ENCODE measurements around the gene NUDT22. TPM values are rescaled to one million over a fixed set of nuclear protein-coding genes. Genes with fewer than 3 reads are reported as not detected.
"Not testable (repeated sequence)": the region's sequence is repeated elsewhere in the genome, so short reads cannot be mapped to it uniquely, and the experiment has no call there.

The NUDT22 gene
- total RNA-seq, 1 experiment from 2014 or later = 31.9 TPM

GRCh38 chr11:64244966-64245365 lies 18.9 kb downstream of the NUDT22 start:
- TF ChIP-seq, protein P1, sequence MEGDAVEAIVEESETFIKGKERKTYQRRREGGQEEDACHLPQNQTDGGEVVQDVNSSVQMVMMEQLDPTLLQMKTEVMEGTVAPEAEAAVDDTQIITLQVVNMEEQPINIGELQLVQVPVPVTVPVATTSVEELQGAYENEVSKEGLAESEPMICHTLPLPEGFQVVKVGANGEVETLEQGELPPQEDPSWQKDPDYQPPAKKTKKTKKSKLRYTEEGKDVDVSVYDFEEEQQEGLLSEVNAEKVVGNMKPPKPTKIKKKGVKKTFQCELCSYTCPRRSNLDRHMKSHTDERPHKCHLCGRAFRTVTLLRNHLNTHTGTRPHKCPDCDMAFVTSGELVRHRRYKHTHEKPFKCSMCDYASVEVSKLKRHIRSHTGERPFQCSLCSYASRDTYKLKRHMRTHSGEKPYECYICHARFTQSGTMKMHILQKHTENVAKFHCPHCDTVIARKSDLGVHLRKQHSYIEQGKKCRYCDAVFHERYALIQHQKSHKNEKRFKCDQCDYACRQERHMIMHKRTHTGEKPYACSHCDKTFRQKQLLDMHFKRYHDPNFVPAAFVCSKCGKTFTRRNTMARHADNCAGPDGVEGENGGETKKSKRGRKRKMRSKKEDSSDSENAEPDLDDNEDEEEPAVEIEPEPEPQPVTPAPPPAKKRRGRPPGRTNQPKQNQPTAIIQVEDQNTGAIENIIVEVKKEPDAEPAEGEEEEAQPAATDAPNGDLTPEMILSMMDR (IDR thresholded peaks at IDR 0.05; ENCODE audit: insufficient read depth in 1 of 2, low read depth in 1 of 2, low read length in 1 of 2, severe bottlenecking in 1 of 2, unreplicated experiment in 1 of 2) = no peak
- DNase-seq = no peak
- H3K4me1 Mint-ChIP-seq (ENCODE audit: low read depth, unreplicated experiment) = peaks cover 26% of the 10 kb centered on the region
- peak overlapping the region; percentile 90 for H3K27ac Mint-ChIP-seq (ENCODE audit: unreplicated experiment)
- H3K36me3 Mint-ChIP-seq (ENCODE audit: insufficient read depth, unreplicated experiment) = peaks cover 68% of the 10 kb centered on the region
- H3K4me3 Mint-ChIP-seq (ENCODE audit: unreplicated experiment) = peak overlapping the region; percentile 97
- Histone ChIP-seq H3K36me3 (ENCODE audit: control insufficient read depth, insufficient read depth, low read length) (0 out of 2 replicates have a peak, but pooled peaks cover 3% of the 10 kb centered on the region), H3K4me1 (peaks cover 27% of the 10 kb centered on the region), H3K9me3 (no peaks in the 10 kb centered on the region), H3K27me3 (replicated peaks; ENCODE audit: control insufficient read depth, insufficient read depth, low read length) (no peaks in the 10 kb centered on the region), H3K4me3 (ENCODE audit: low read depth, low read length) (peak overlapping the region; percentile 90)
- intact Hi-C loops (cut with micrococcal nuclease; ENCODE audit: unreplicated experiment) = no loop called here
- no peaks in the 10 kb centered on the region for H3K27me3 Mint-ChIP-seq (ENCODE audit: insufficient read depth, unreplicated experiment)
- H3K9me3 Mint-ChIP-seq (ENCODE audit: unreplicated experiment) = no peaks in the 10 kb centered on the region
- POLR2A ChIA-PET = interaction anchor here (1.1 kb wide), 1 partner anchor 15 kb away, joined by 4 read pairs; the partner anchor contains the start of gene DNAJC4
- BruUV-seq (replicated peaks) = no TSS peak
- CTCF ChIA-PET = interaction anchor here (0.5 to 1.1 kb wide), 7 partner anchors 12 to 1030 kb away, joined by 3 to 8 read pairs (median 5); no protein-coding TSS in a partner anchor

DNA sequence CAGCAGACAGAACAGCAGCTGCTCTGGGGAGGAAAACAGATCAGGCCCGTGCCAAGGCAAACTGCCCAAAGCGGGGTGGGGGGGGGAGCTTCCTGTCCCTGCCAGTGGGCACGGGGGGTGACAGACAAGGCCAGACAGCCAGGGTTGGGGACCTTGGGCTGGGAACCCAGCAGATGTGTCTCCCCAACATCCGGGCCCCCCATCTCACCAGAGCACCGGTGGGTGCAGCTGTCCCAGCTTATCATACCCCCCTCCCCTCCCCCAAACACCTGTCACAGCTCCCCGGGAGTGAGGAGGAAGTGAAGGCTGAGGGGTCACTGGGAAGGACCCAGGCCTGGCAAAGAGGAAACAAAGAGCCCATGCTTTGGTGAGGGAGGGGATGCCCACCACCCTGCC lies 19.3 kb downstream of the NUDT22 start:
- no peak for DNase-seq
- CTCF ChIA-PET = interaction anchor here (0.5 to 1.5 kb wide), 8 partner anchors 12 to 1030 kb away, joined by 3 to 8 read pairs (median 5); no protein-coding TSS in a partner anchor
- H3K4me3 Mint-ChIP-seq (ENCODE audit: unreplicated experiment) = peak overlapping the region; percentile 97
- H3K36me3 Mint-ChIP-seq (ENCODE audit: insufficient read depth, unreplicated experiment) = peaks cover 64% of the 10 kb centered on the region
- TF ChIP-seq, protein P1 (IDR thresholded peaks at IDR 0.05; ENCODE audit: insufficient read depth in 1 of 2, low read depth in 1 of 2, low read length in 1 of 2, severe bottlenecking in 1 of 2, unreplicated experiment in 1 of 2) = no peak
- no peaks in the 10 kb centered on the region for H3K27me3 Mint-ChIP-seq (ENCODE audit: insufficient read depth, unreplicated experiment)
- POLR2A ChIA-PET = interaction anchor here (0.5 to 1.1 kb wide), 2 partner anchors 15 to 612 kb away, joined by 3 to 4 read pairs; partner anchors contain the start of gene DNAJC4
- H3K4me1 Mint-ChIP-seq (ENCODE audit: low read depth, unreplicated experiment) = peaks cover 21% of the 10 kb centered on the region
- no peaks in the 10 kb centered on the region for H3K9me3 Mint-ChIP-seq (ENCODE audit: unreplicated experiment)
- Histone ChIP-seq H3K4me3 (ENCODE audit: low read depth, low read length) (peak overlapping the region; percentile 90), H3K4me1 (peaks cover 28% of the 10 kb centered on the region), H3K27me3 (replicated peaks; ENCODE audit: control insufficient read depth, insufficient read depth, low read length) (no peaks in the 10 kb centered on the region), H3K36me3 (ENCODE audit: control insufficient read depth, insufficient read depth, low read length) (0 out of 2 replicates have a peak, but pooled peaks cover 3% of the 10 kb centered on the region), H3K9me3 (no peaks in the 10 kb centered on the region)
- intact Hi-C loops (cut with micrococcal nuclease; ENCODE audit: unreplicated experiment) = no loop called here
- no TSS peak for BruUV-seq (replicated peaks)
- peak overlapping the region; percentile 90 for H3K27ac Mint-ChIP-seq (ENCODE audit: unreplicated experiment)

GRCh38 chr11:64245797-64246620 lies 19.9 kb downstream of the NUDT22 start:
- Histone ChIP-seq H3K9me3 (no peaks in the 10 kb centered on the region), H3K4me3 (ENCODE audit: low read depth, low read length) (peak overlapping the region; percentile 90), H3K4me1 (peaks cover 32% of the 10 kb centered on the region), H3K27me3 (replicated peaks; ENCODE audit: control insufficient read depth, insufficient read depth, low read length) (no peaks in the 10 kb centered on the region), H3K36me3 (ENCODE audit: control insufficient read depth, insufficient read depth, low read length) (0 out of 2 replicates have a peak, but pooled peaks cover 3% of the 10 kb centered on the region)
- peak overlapping the region; percentile 90 for H3K27ac Mint-ChIP-seq (ENCODE audit: unreplicated experiment)
- peaks cover 20% of the 10 kb centered on the region for H3K4me1 Mint-ChIP-seq (ENCODE audit: low read depth, unreplicated experiment)
- DNase-seq = peak; percentile 72 to 85
- ChIA-PET POLR2A (interaction anchor here (0.5 to 2.0 kb wide), 6 partner anchors 16 to 611 kb away, joined by 3 to 22 read pairs (median 4); partner anchors contain the start of genes DNAJC4, PRDX5, STIP1 and TRMT112), CTCF (interaction anchor here (0.5 to 1.5 kb wide), 8 partner anchors 8 to 1029 kb away, joined by 3 to 6 read pairs (median 4); partner anchors contain the start of gene NAA40)
- no TSS peak for BruUV-seq (replicated peaks)
- peaks cover 57% of the 10 kb centered on the region for H3K36me3 Mint-ChIP-seq (ENCODE audit: insufficient read depth, unreplicated experiment)
- TF ChIP-seq, protein P1 (IDR thresholded peaks at IDR 0.05; ENCODE audit: insufficient read depth in 1 of 2, low read depth in 1 of 2, low read length in 1 of 2, severe bottlenecking in 1 of 2, unreplicated experiment in 1 of 2) = no peak
- no peaks in the 10 kb centered on the region for H3K9me3 Mint-ChIP-seq (ENCODE audit: unreplicated experiment)
- no peaks in the 10 kb centered on the region for H3K27me3 Mint-ChIP-seq (ENCODE audit: insufficient read depth, unreplicated experiment)
- intact Hi-C loops (cut with micrococcal nuclease; ENCODE audit: unreplicated experiment) = no loop called here
- H3K4me3 Mint-ChIP-seq (ENCODE audit: unreplicated experiment) = peak overlapping the region; percentile 97

DNA sequence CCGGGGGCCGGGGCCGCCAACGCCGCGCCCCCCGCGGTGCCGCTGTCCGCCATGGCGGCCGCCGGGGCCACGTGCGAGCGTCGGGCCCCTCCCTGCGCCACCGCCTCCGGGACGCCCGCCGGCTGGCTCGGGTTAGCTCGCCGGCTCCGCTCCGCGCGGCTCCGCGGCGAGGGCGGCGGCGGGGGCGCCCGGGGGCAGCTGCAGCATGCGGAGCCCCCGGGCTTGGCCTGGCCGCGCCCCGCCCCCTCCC lies 20.5 kb downstream of the NUDT22 start:
- ChIA-PET POLR2A (interaction anchor here (0.5 to 2.0 kb wide), 4 partner anchors 23 to 71 kb away, joined by 3 to 22 read pairs (median 4); partner anchors contain the start of genes PRDX5, STIP1 and TRMT112), CTCF (interaction anchor here (1.0 to 1.5 kb wide), 5 partner anchors 9 to 307 kb away, joined by 3 to 5 read pairs (median 3); partner anchors contain the start of gene NAA40)
- DNase-seq; H3K9me3 Mint-ChIP-seq (ENCODE audit: unreplicated experiment); H3K9me3 ChIP-seq; H3K36me3 ChIP-seq (ENCODE audit: control insufficient read depth, insufficient read depth, low read length); H3K27me3 ChIP-seq (replicated peaks; ENCODE audit: control insufficient read depth, insufficient read depth, low read length); BruUV-seq (replicated peaks); intact Hi-C loops (cut with micrococcal nuclease; ENCODE audit: unreplicated experiment); H3K27me3 Mint-ChIP-seq (ENCODE audit: insufficient read depth, unreplicated experiment): not testable (repeated sequence)
- Mint-ChIP-seq H3K4me1 (ENCODE audit: low read depth, unreplicated experiment) (peaks cover 20% of the 10 kb centered on the region), H3K4me3 (ENCODE audit: unreplicated experiment) (peak overlapping the region; percentile 97), H3K27ac (ENCODE audit: unreplicated experiment) (peak overlapping the region; percentile 90), H3K36me3 (ENCODE audit: insufficient read depth, unreplicated experiment) (peaks cover 52% of the 10 kb centered on the region)
- Histone ChIP-seq H3K4me3 (ENCODE audit: low read depth, low read length) (peak overlapping the region; percentile 90), H3K4me1 (peaks cover 32% of the 10 kb centered on the region)

All from Caco-2 (cell line).